AG04450 (cell line): Measurements from ENCODE around the gene AKAP5. TPM values are rescaled to one million over a fixed set of nuclear protein-coding genes. Genes with fewer than 3 reads are reported as not detected.
A peak's percentile ranks its signal among the peaks of the same experiment; 100 is the strongest.

Experiments
- CTCF ChIA-PET: fragments of 300-600, 350-600 bp; formaldehyde crosslinking; extraction: SDS; loops from one replicate; lab custom pipeline; 2022; ENCODE audit warnings: antibody characterized with exemption, inconsistent platforms; lab: Charles Lee
- POLR2A ChIA-PET: fragments of 350-600 bp; formaldehyde crosslinking; extraction: SDS; loops from one replicate; lab custom pipeline; 2021; ENCODE audit warnings: antibody characterized with exemption, inconsistent platforms; lab: Yijun Ruan, JAX
- DNase-seq: peaks from one replicate; pipeline ENCODE4 v3.0.0-alpha.2; 2011; ENCODE audit warnings: low read depth, low spot score
- H3K27ac ChIP-seq: one replicate; pipeline ENCODE4 v1.5.1; 2012; ENCODE audit warnings: low read depth, low read length, control low read depth
- H3K27me3 ChIP-seq: one replicate; pipeline ENCODE4 v1.6.0; 2012; ENCODE audit warnings: low read length; ENCODE audit not compliant: control insufficient read depth, insufficient read depth
- H3K4me3 ChIP-seq: 2 replicates; pipeline ENCODE4 v1.5.1; 2011; ENCODE audit warnings: mild to moderate bottlenecking, low read depth, low read length, control low read depth
- H3K9me3 ChIP-seq: 2 replicates; pipeline ENCODE4 v1.5.1; 2012; ENCODE audit warnings: low read length; ENCODE audit not compliant: control insufficient read depth, insufficient read depth
- polyA plus RNA-seq: library from polyadenylated mRNA; depleted of rRNA; stranded (reverse); fragments of >200 nt; gene quantifications from 2 replicates; pipeline ENCODE4 v1.2.3, GENCODE V29; 2011
- TF ChIP-seq, protein P1 (sequence below): IDR thresholded peaks from 2 replicates; pipeline ENCODE4 v1.5.1; 2011; ENCODE audit warnings: low read depth, low read length, control low read depth, inconsistent platforms

Gene AKAP5
- polyA plus RNA-seq, 1 experiment: 0.77 TPM

DNA sequence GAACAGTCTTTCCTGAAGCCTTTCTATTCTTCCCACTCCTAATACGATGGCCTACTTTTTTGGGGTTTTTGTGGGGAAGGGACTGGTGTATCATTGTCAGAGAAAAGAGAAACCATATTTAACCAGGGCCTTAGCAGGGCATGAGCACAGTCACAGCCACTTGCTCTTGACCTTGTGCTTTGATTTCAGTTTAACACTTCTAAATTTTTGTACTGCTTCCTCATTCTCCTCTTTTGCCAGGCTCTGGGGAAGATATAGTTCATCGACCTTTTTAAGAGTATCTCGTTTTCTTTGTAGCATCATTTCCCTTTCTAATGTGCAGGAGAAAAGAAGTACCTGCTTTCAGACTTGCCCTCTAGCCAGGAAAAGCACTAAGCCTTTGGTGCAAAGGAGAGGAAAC, 41.4 kb downstream of the AKAP5 start:
- Histone ChIP-seq H3K27me3 (no peaks in the 10 kb centered on the region), H3K9me3 (peaks cover 3% of the 10 kb centered on the region; the same call in 1 of the 2 replicates), H3K27ac (no peak overlapping the region), H3K4me3 (peak overlapping the region; percentile 47)
- POLR2A ChIA-PET: interaction anchor here (0.5 to 2.8 kb wide), 2 partner anchors 122 to 297 kb away, joined by 3 to 10 read pairs; no protein-coding TSS in a partner anchor
- TF ChIP-seq, protein P1, sequence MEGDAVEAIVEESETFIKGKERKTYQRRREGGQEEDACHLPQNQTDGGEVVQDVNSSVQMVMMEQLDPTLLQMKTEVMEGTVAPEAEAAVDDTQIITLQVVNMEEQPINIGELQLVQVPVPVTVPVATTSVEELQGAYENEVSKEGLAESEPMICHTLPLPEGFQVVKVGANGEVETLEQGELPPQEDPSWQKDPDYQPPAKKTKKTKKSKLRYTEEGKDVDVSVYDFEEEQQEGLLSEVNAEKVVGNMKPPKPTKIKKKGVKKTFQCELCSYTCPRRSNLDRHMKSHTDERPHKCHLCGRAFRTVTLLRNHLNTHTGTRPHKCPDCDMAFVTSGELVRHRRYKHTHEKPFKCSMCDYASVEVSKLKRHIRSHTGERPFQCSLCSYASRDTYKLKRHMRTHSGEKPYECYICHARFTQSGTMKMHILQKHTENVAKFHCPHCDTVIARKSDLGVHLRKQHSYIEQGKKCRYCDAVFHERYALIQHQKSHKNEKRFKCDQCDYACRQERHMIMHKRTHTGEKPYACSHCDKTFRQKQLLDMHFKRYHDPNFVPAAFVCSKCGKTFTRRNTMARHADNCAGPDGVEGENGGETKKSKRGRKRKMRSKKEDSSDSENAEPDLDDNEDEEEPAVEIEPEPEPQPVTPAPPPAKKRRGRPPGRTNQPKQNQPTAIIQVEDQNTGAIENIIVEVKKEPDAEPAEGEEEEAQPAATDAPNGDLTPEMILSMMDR: no peak
- DNase-seq: no peak
- CTCF ChIA-PET: no interaction called here

DNA sequence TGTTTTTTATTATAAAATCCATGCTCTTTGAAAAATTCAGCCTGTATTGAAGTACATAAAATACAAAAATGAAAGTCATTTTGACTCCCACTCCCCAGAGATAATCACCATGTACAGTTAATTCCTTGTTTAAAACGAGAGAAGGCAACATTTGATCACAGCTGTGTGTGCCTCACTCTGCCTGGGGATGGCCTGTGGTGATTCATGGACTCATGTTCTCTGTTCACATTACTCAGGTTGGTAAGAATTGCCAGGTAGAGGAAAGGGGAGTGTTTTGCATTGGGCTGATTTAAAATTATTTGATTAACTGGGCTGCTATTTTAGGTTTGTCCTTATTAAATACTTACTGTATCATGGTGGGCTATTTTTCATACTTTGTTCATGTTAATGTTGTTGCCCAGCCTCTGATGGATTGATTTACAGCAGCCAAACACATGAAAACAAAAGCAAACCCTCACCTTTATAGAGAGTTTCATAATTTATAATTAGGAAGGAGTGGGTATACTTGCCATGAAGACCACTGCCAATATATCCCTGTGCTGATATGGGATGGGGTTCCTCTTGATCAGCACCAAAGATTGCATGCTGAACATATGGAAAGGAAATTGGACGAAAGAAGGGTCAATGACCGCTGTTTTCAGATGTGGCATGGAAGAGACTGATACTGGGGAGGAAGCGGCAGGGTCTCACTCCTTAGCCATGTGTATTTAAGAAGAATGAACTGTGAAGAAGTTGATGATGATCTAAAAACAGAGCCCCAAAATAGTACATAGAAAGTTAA, 42.3 kb downstream of the AKAP5 start:
- DNase-seq: no peak
- ChIA-PET POLR2A (interaction anchor here (0.5 kb wide), 1 partner anchor 298 kb away, joined by 3 read pairs; no protein-coding TSS in a partner anchor), CTCF (interaction anchor here (1.3 kb wide), 1 partner anchor 32 kb away, joined by 3 read pairs; no protein-coding TSS in a partner anchor)
- TF ChIP-seq, protein P1: no peak
- peak overlapping the region; percentile 18; the same call in 1 of the 2 replicates for H3K4me3 ChIP-seq
- peaks cover 3% of the 10 kb centered on the region; the same call in 1 of the 2 replicates for H3K9me3 ChIP-seq
- H3K27ac ChIP-seq: no peak overlapping the region
- H3K27me3 ChIP-seq: no peaks in the 10 kb centered on the region

DNA sequence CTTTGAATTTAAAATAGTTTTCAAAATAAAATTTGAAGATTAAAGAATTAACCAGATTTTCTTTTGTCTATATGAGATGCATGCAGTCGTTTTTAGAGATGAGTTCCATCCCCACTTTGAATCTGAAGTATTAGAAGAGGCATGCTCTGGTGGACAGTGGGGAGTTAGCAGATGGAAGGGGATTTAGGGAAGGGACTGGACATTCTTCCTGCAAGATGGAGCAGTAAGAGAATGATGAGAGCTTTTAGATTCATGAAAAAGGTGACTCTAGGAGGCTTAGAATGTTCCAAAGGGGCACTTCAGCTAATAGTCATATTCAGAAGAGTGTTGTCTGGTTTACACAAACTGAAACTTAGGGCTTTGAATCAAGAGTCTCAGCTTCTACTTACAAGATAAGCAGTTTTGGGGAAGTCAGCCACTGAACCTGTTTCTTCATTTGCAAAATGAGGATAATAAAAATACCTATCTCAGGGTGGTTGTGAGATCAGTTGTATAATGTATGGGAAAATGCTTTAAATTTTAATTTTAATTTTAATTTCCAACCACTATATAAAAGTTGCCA, 43.0 kb downstream of the AKAP5 start:
- no peak for DNase-seq
- TF ChIP-seq, protein P1: no peak
- Histone ChIP-seq H3K27ac (no peak overlapping the region), H3K4me3 (no peak overlapping the region), H3K27me3 (no peaks in the 10 kb centered on the region), H3K9me3 (peaks cover under 1% of the 10 kb centered on the region; the same call in 1 of the 2 replicates)
- ChIA-PET POLR2A (no interaction called here), CTCF (interaction anchor here (0.7 to 5.0 kb wide), 5 partner anchors 16 to 941 kb away, joined by 3 to 60 read pairs (median 8); no protein-coding TSS in a partner anchor)

DNA sequence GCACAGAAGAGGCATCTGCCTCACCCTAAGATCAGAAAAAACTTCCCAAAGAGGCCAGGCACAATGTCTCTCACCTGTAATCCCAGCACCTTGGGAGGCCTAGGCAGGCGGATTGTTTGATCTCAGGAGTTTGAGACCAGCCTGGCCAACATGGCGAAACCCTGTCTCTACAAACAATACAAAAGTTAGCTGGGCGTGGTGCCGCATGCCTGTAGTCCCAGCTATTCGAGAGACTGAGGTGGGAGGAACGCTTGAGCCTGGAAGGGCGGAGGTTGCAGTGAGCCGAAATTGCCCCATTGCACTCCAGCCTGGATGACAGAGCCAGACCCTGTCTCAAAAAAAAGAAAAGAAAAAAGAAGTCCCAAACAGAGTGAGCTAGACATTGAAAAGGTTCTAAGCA, 43.7 kb downstream of the AKAP5 start:
- ChIA-PET CTCF (interaction anchor here (0.6 to 5.0 kb wide), 9 partner anchors 9 to 166 kb away, joined by 3 to 60 read pairs (median 3); no protein-coding TSS in a partner anchor), POLR2A (interaction anchor here (0.6 kb wide), 1 partner anchor 11 kb away, joined by 5 read pairs; no protein-coding TSS in a partner anchor)
- H3K27ac ChIP-seq: no peak overlapping the region
- H3K27me3 ChIP-seq: no peaks in the 10 kb centered on the region
- H3K4me3 ChIP-seq: no peak overlapping the region
- no peak for DNase-seq
- TF ChIP-seq, protein P1: no peak
- no peaks in the 10 kb centered on the region; the same call in 1 of the 2 replicates for H3K9me3 ChIP-seq
